NB4 (cell line): ENCODE results near the gene LHX1.

Experiments used
- CTCF ChIP-seq: IDR thresholded peaks from one replicate; pipeline ENCODE4 v1.5.1; 2012; ENCODE audit warnings: low read depth, low read length
- POLR2A ChIP-seq: IDR thresholded peaks from 2 replicates; pipeline ENCODE4 v1.6.1; 2011; ENCODE audit warnings: mild to moderate bottlenecking; ENCODE audit not compliant: insufficient read length; ENCODE audit errors: extremely low read depth

GRCh38 chr17:36934692-36935630 lies 2.3 kb upstream of the LHX1 start:
- no peak for TF ChIP-seq CTCF
- TF ChIP-seq POLR2A: no peak
